GM10248 (cell line): ENCODE data around the gene RXRA.

Experiments
- CTCF ChIA-PET: fragments of 300-600 bp; sonication (Branson Sonifier 250); formaldehyde crosslinking; extraction: SDS; loops from one replicate; lab custom pipeline; 2021; ENCODE audit warnings: antibody characterized with exemption; lab: Yijun Ruan, JAX
- POLR2A ChIA-PET: fragments of 350-650 bp; sonication (Branson Sonifier 250); formaldehyde crosslinking; extraction: SDS; loops from one replicate; lab custom pipeline; 2020; ENCODE audit warnings: antibody characterized with exemption; lab: Yijun Ruan, JAX
- DNase-seq: peaks from one replicate; pipeline ENCODE4 v3.0.0; 2012; ENCODE audit errors: extremely low spot score
- CTCF ChIP-seq: IDR thresholded peaks from 2 replicates; pipeline ENCODE4 v1.5.1; 2012; ENCODE audit warnings: mild to moderate bottlenecking, low read depth; ENCODE audit errors: extremely low read depth, missing control alignments, control extremely low read depth

The RXRA gene

GRCh38 chr9:134395737-134396257 is 69.5 kb downstream of the RXRA start:
- no peak for DNase-seq
- no peak for TF ChIP-seq CTCF
- CTCF ChIA-PET: interaction anchor here (0.9 to 2.4 kb wide), 5 partner anchors 11 to 225 kb away, joined by 3 to 9 read pairs (median 7); no protein-coding TSS in a partner anchor
- POLR2A ChIA-PET: no interaction called here

GRCh38 chr9:134396258-134396742 is 70.0 kb downstream of the RXRA start:
- CTCF ChIA-PET: interaction anchor here (0.9 to 2.4 kb wide), 5 partner anchors 10 to 226 kb away, joined by 3 to 9 read pairs (median 7); no protein-coding TSS in a partner anchor
- no peak for TF ChIP-seq CTCF

GRCh38 chr9:134396825-134397224 is 70.6 kb downstream of the RXRA start:
- no peak for DNase-seq
- CTCF ChIA-PET: interaction anchor here (0.9 to 2.4 kb wide), 6 partner anchors 10 to 226 kb away, joined by 3 to 9 read pairs (median 6); no protein-coding TSS in a partner anchor
- TF ChIP-seq CTCF: no peak
- POLR2A ChIA-PET: no interaction called here

More at GRCh38 chr9:134396258-134396742, 70.0 kb downstream of the RXRA start:
- POLR2A ChIA-PET: no interaction called here
- peak; percentile 77 for DNase-seq

GRCh38 chr9:134398756-134399155 is 72.5 kb downstream of the RXRA start:
- no peak for DNase-seq
- ChIA-PET CTCF (interaction anchor here (1.5 to 1.6 kb wide), 2 partner anchors 18 to 228 kb away, joined by 3 to 4 read pairs; no protein-coding TSS in a partner anchor), POLR2A (no interaction called here)
- no peak for TF ChIP-seq CTCF

GRCh38 chr9:134399435-134400056 is 73.3 kb downstream of the RXRA start:
- peak; percentile 1 for TF ChIP-seq CTCF
- CTCF ChIA-PET: interaction anchor here (1.3 to 1.6 kb wide), 3 partner anchors 19 to 229 kb away, joined by 3 to 4 read pairs (median 3); no protein-coding TSS in a partner anchor
- no peak for DNase-seq
- POLR2A ChIA-PET: no interaction called here

GRCh38 chr9:134400283-134400682 is 74.0 kb downstream of the RXRA start:
- DNase-seq: no peak
- ChIA-PET CTCF (interaction anchor here (1.3 kb wide), 1 partner anchor 43 kb away, joined by 3 read pairs; no protein-coding TSS in a partner anchor), POLR2A (no interaction called here)
- TF ChIP-seq CTCF: no peak
